ENCODE results near the gene ACADVL. TPM values are rescaled to one million over a fixed set of nuclear protein-coding genes. Genes with fewer than 3 reads are reported as not detected.

The ACADVL gene
- total and polyA plus RNA-seq, 7 experiments from 2014 or later = 75.3 to 390 (median 335) TPM

GRCh38 chr17:7176107-7176840 is 43.5 kb upstream of the ACADVL start:
- DNase-seq = no peak
- intact Hi-C loops (cut with micrococcal nuclease) = loop anchor here in 1 of 2 donors (2.0 kb wide), 2 partner anchors 29 to 39 kb away; no protein-coding TSS in a partner anchor

DNA sequence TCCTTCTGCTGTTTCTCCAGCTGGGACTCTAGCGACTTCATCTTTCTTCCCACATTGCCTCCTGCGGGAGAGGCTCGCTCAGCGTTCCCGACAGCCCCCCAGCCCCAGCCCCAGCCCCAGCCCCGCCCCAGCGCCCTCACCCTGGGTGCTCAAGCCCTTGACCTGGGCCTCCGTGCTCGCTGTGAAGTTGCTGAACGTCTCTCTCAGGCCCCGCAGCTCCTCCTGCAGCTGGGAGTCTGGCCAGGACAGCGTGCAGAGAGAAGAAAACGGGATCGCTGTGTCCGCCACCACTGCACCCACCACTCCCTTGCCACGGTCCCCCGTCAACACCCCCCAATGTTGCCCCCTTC is 42.9 kb upstream of the ACADVL start:
- ATAC-seq (no peak), DNase-seq (no peak)
- Mint-ChIP-seq H3K36me3 (no peaks in the 10 kb centered on the region), H3K27me3 (peaks cover 0 to 19% (median 8%) of the 10 kb centered on the region in 5 donors), H3K27ac (no peak overlapping the region), H3K4me3 (no peak overlapping the region), H3K9me3 (no peaks in the 10 kb centered on the region), H3K4me1 (peaks cover 4 to 13% (median 9%) of the 10 kb centered on the region in 7 donors)
- Histone ChIP-seq H3K4me3 (ENCODE audit: low read length) (no peak overlapping the region), H3K9me3 (ENCODE audit: control insufficient read depth in 2 of 3, low read length in 3 of 3) (no peaks in the 10 kb centered on the region), H3K4me1 (ENCODE audit: control insufficient read depth in 2 of 2, insufficient read depth in 2 of 2, low read length in 2 of 2) (peaks cover 12 to 23% of the 10 kb centered on the region in 2 donors), H3K27me3 (ENCODE audit: control insufficient read depth in 2 of 2, insufficient read depth in 2 of 2, low read length in 2 of 2) (no peaks in the 10 kb centered on the region), H3K27ac (ENCODE audit: low read depth, low read length) (no peak overlapping the region), H3K36me3 (ENCODE audit: control insufficient read depth in 2 of 3, insufficient read depth in 3 of 3, low read length in 3 of 3) (no peaks in the 10 kb centered on the region)
- ChIA-PET POLR2A (interaction anchor here (1.9 kb wide), 1 partner anchor 131 kb away, joined by 5 read pairs; no protein-coding TSS in a partner anchor), CTCF (interaction anchor here (0.6 to 2.5 kb wide), 7 partner anchors 11 to 1671 kb away, joined by 3 to 16 read pairs (median 4); no protein-coding TSS in a partner anchor)
- intact Hi-C loops (cut with micrococcal nuclease) = loop anchor here (1.0 to 2.0 kb wide), 6 partner anchors 28 to 132 kb away; no protein-coding TSS in a partner anchor

More at GRCh38 chr17:7176107-7176840, 43.5 kb upstream of the ACADVL start:
- no peaks in the 10 kb centered on the region for H3K27me3 ChIP-seq (ENCODE audit: control insufficient read depth in 2 of 2, insufficient read depth in 2 of 2, low read length in 2 of 2)
- peaks cover 0 to 1% (median 0%) of the 10 kb centered on the region in 11 donors for H3K9me3 Mint-ChIP-seq
- no peak overlapping the region for H3K27ac ChIP-seq (ENCODE audit: low read depth, low read length)
- peaks cover 12 to 23% of the 10 kb centered on the region in 2 donors for H3K4me1 ChIP-seq (ENCODE audit: control insufficient read depth in 2 of 2, insufficient read depth in 2 of 2, low read length in 2 of 2)
- peaks cover 0 to 19% (median 8%) of the 10 kb centered on the region in 5 donors for H3K27me3 Mint-ChIP-seq
- ChIA-PET POLR2A (no interaction called here), CTCF (interaction anchor here (0.6 to 2.5 kb wide), 4 partner anchors 11 to 426 kb away, joined by 3 to 16 read pairs (median 4); no protein-coding TSS in a partner anchor)
- no peak overlapping the region for H3K4me3 ChIP-seq (ENCODE audit: low read length)
- no peaks in the 10 kb centered on the region for H3K9me3 ChIP-seq (ENCODE audit: control insufficient read depth in 2 of 3, low read length in 3 of 3)
- peaks cover 4 to 13% (median 9%) of the 10 kb centered on the region in 7 donors for H3K4me1 Mint-ChIP-seq
- H3K4me3 Mint-ChIP-seq = no peak overlapping the region
- H3K27ac Mint-ChIP-seq = no peak overlapping the region
- no peak for ATAC-seq
- no peaks in the 10 kb centered on the region for H3K36me3 ChIP-seq (ENCODE audit: control insufficient read depth in 2 of 3, insufficient read depth in 3 of 3, low read length in 3 of 3)
- H3K36me3 Mint-ChIP-seq = no peaks in the 10 kb centered on the region

GRCh38 chr17:7177191-7177953 is 42.4 kb upstream of the ACADVL start:
- intact Hi-C loops (cut with micrococcal nuclease) = loop anchor here (1.0 to 2.0 kb wide), 6 partner anchors 27 to 132 kb away; no protein-coding TSS in a partner anchor
- ChIA-PET POLR2A (interaction anchor here (1.9 kb wide), 1 partner anchor 131 kb away, joined by 5 read pairs; no protein-coding TSS in a partner anchor), CTCF (interaction anchor here (0.5 to 2.5 kb wide), 8 partner anchors 10 to 1672 kb away, joined by 3 to 16 read pairs (median 3); no protein-coding TSS in a partner anchor)
- peak overlapping the region in 5 of 9 donors; percentile 18 to 66 (median 51) for H3K27ac Mint-ChIP-seq
- H3K9me3 Mint-ChIP-seq = no peaks in the 10 kb centered on the region
- peak; percentile 48 to 76 (median 62) for DNase-seq
- Histone ChIP-seq H3K4me3 (ENCODE audit: low read length) (peak overlapping the region; percentile 50), H3K36me3 (ENCODE audit: control insufficient read depth in 2 of 3, insufficient read depth in 3 of 3, low read length in 3 of 3) (no peaks in the 10 kb centered on the region), H3K9me3 (ENCODE audit: control insufficient read depth in 2 of 3, low read length in 3 of 3) (no peaks in the 10 kb centered on the region), H3K27me3 (ENCODE audit: control insufficient read depth in 2 of 2, insufficient read depth in 2 of 2, low read length in 2 of 2) (no peaks in the 10 kb centered on the region), H3K4me1 (ENCODE audit: control insufficient read depth in 2 of 2, insufficient read depth in 2 of 2, low read length in 2 of 2) (peaks cover 12 to 23% of the 10 kb centered on the region in 2 donors), H3K27ac (ENCODE audit: low read depth, low read length) (no peak overlapping the region)
- ATAC-seq = peak; percentile 88
- H3K4me1 Mint-ChIP-seq = peaks cover 4 to 13% (median 9%) of the 10 kb centered on the region in 7 donors
- H3K36me3 Mint-ChIP-seq = no peaks in the 10 kb centered on the region
- H3K4me3 Mint-ChIP-seq = peak overlapping the region in 8 of 10 donors; percentile 68 to 83 (median 81)
- peaks cover 0 to 17% (median 8%) of the 10 kb centered on the region in 5 donors for H3K27me3 Mint-ChIP-seq

GRCh38 chr17:7177954-7178477 is 41.7 kb upstream of the ACADVL start:
- POLR2A ChIA-PET = interaction anchor here (1.9 kb wide), 1 partner anchor 132 kb away, joined by 5 read pairs; no protein-coding TSS in a partner anchor
- H3K4me1 ChIP-seq (ENCODE audit: control insufficient read depth in 2 of 2, insufficient read depth in 2 of 2, low read length in 2 of 2) = peaks cover 12 to 23% of the 10 kb centered on the region in 2 donors
- Mint-ChIP-seq H3K9me3 (no peaks in the 10 kb centered on the region), H3K4me3 (peak overlapping the region in 8 of 10 donors; percentile 68 to 83 (median 81)), H3K4me1 (peaks cover 4 to 13% (median 9%) of the 10 kb centered on the region in 7 donors), H3K27me3 (peaks cover 0 to 13% (median 8%) of the 10 kb centered on the region in 5 donors), H3K27ac (peak overlapping the region in 4 of 9 donors; percentile 18 to 66 (median 44)), H3K36me3 (no peaks in the 10 kb centered on the region)
- no peaks in the 10 kb centered on the region for H3K27me3 ChIP-seq (ENCODE audit: control insufficient read depth in 2 of 2, insufficient read depth in 2 of 2, low read length in 2 of 2)
- no peak overlapping the region for H3K27ac ChIP-seq (ENCODE audit: low read depth, low read length)
- H3K4me3 ChIP-seq (ENCODE audit: low read length) = peak overlapping the region; percentile 50
- H3K9me3 ChIP-seq (ENCODE audit: control insufficient read depth in 2 of 3, low read length in 3 of 3) = no peaks in the 10 kb centered on the region
- intact Hi-C loops (cut with micrococcal nuclease) = loop anchor here (1.0 to 2.0 kb wide), 6 partner anchors 27 to 133 kb away; no protein-coding TSS in a partner anchor
- ATAC-seq = no peak
- H3K36me3 ChIP-seq (ENCODE audit: control insufficient read depth in 2 of 3, insufficient read depth in 3 of 3, low read length in 3 of 3) = no peaks in the 10 kb centered on the region
- CTCF ChIA-PET = interaction anchor here (0.5 to 2.5 kb wide), 6 partner anchors 22 to 132 kb away, joined by 3 to 16 read pairs (median 3); no protein-coding TSS in a partner anchor
- DNase-seq = peak in 1 of 9 donors; percentile 30

GRCh38 chr17:7178973-7179316 is 40.8 kb upstream of the ACADVL start:
- Histone ChIP-seq H3K4me1 (ENCODE audit: control insufficient read depth in 2 of 2, insufficient read depth in 2 of 2, low read length in 2 of 2) (peaks cover 12 to 22% of the 10 kb centered on the region in 2 donors), H3K9me3 (ENCODE audit: control insufficient read depth in 2 of 3, low read length in 3 of 3) (no peaks in the 10 kb centered on the region), H3K27me3 (ENCODE audit: control insufficient read depth in 2 of 2, insufficient read depth in 2 of 2, low read length in 2 of 2) (no peaks in the 10 kb centered on the region), H3K27ac (ENCODE audit: low read depth, low read length) (no peak overlapping the region), H3K4me3 (ENCODE audit: low read length) (no peak overlapping the region), H3K36me3 (ENCODE audit: control insufficient read depth in 2 of 3, insufficient read depth in 3 of 3, low read length in 3 of 3) (no peaks in the 10 kb centered on the region)
- Mint-ChIP-seq H3K27ac (no peak overlapping the region), H3K4me1 (peaks cover 0 to 13% (median 10%) of the 10 kb centered on the region in 7 donors), H3K4me3 (no peak overlapping the region), H3K27me3 (peaks cover 0 to 13% (median 8%) of the 10 kb centered on the region in 5 donors), H3K36me3 (no peaks in the 10 kb centered on the region), H3K9me3 (no peaks in the 10 kb centered on the region)
- ChIA-PET CTCF (interaction anchor here (0.5 to 2.5 kb wide), 2 partner anchors 133 to 178 kb away, joined by 3 to 16 read pairs; no protein-coding TSS in a partner anchor), POLR2A (no interaction called here)
- no peak for ATAC-seq
- DNase-seq = no peak
- intact Hi-C loops (cut with micrococcal nuclease) = no loop called here

Data from naive thymus-derived CD4-positive, alpha-beta T cell (primary cell).